Measurements from ENCODE around the gene MATCAP1.

MATCAP1 gene

GRCh38 chr16:67209565-67209964 is 25.8 kb upstream of the MATCAP1 start:
- TF ChIP-seq MAX (IDR thresholded peaks at IDR 0.05; ENCODE audit: low read depth, low read length) (no peak), CTCF (IDR thresholded peaks at IDR 0.05; ENCODE audit: low read depth, low read length) (no peak), POLR2A (IDR thresholded peaks at IDR 0.05; ENCODE audit: extremely low read depth, insufficient read length) (no peak), MYC (IDR thresholded peaks at IDR 0.05; ENCODE audit: low read depth, low read length) (no peak)
- H3K4me3 ChIP-seq (ENCODE audit: low read depth, low read length) = no peak overlapping the region
- DNase-seq (ENCODE audit: low read depth) = no peak

GRCh38 chr16:67208154-67208896 is 24.6 kb upstream of the MATCAP1 start:
- DNase-seq (ENCODE audit: low read depth) = no peak
- no peak overlapping the region for H3K4me3 ChIP-seq (ENCODE audit: low read depth, low read length)
- TF ChIP-seq CTCF (IDR thresholded peaks at IDR 0.05; ENCODE audit: low read depth, low read length) = no peak
- no peak for TF ChIP-seq MAX (IDR thresholded peaks at IDR 0.05; ENCODE audit: low read depth, low read length)
- no peak for TF ChIP-seq MYC (IDR thresholded peaks at IDR 0.05; ENCODE audit: low read depth, low read length)
- TF ChIP-seq POLR2A (IDR thresholded peaks at IDR 0.05; ENCODE audit: extremely low read depth, insufficient read length) = no peak

- DNase-seq (ENCODE audit: low read depth) = no peak
- no peak for TF ChIP-seq POLR2A (IDR thresholded peaks at IDR 0.05; ENCODE audit: extremely low read depth, insufficient read length)
- TF ChIP-seq MYC (IDR thresholded peaks at IDR 0.05; ENCODE audit: low read depth, low read length) = no peak
- TF ChIP-seq CTCF (IDR thresholded peaks at IDR 0.05; ENCODE audit: low read depth, low read length) = no peak
- no peak for TF ChIP-seq MAX (IDR thresholded peaks at IDR 0.05; ENCODE audit: low read depth, low read length)
- no peak overlapping the region for H3K4me3 ChIP-seq (ENCODE audit: low read depth, low read length)
Observed at GRCh38 chr16:67207249-67208091, 23.7 kb upstream of the MATCAP1 start.

- H3K4me3 ChIP-seq (ENCODE audit: low read depth, low read length) = no peak overlapping the region
- DNase-seq (ENCODE audit: low read depth) = no peak
- TF ChIP-seq MAX (IDR thresholded peaks at IDR 0.05; ENCODE audit: low read depth, low read length) (no peak), MYC (IDR thresholded peaks at IDR 0.05; ENCODE audit: low read depth, low read length) (no peak), POLR2A (IDR thresholded peaks at IDR 0.05; ENCODE audit: extremely low read depth, insufficient read length) (no peak), CTCF (IDR thresholded peaks at IDR 0.05; ENCODE audit: low read depth, low read length) (no peak)
Observed at GRCh38 chr16:67206838-67207248, 23.1 kb upstream of the MATCAP1 start.

GRCh38 chr16:67206129-67206837 is 22.5 kb upstream of the MATCAP1 start:
- TF ChIP-seq MAX (IDR thresholded peaks at IDR 0.05; ENCODE audit: low read depth, low read length) = no peak
- TF ChIP-seq CTCF (IDR thresholded peaks at IDR 0.05; ENCODE audit: low read depth, low read length) = no peak
- no peak for TF ChIP-seq POLR2A (IDR thresholded peaks at IDR 0.05; ENCODE audit: extremely low read depth, insufficient read length)
- no peak for TF ChIP-seq MYC (IDR thresholded peaks at IDR 0.05; ENCODE audit: low read depth, low read length)

More at GRCh38 chr16:67206129-67206837, 22.5 kb upstream of the MATCAP1 start:
- H3K4me3 ChIP-seq (ENCODE audit: low read depth, low read length) = no peak overlapping the region
- no peak for DNase-seq (ENCODE audit: low read depth)

Measured in NB4 (cell line).